BJ (cell line): ENCODE measurements around the gene THSD7B. TPM values are rescaled to one million over a fixed set of nuclear protein-coding genes. Genes with fewer than 3 reads are reported as not detected.

ENCODE experiments used
- CTCF ChIA-PET: fragments of 350-600 bp; formaldehyde crosslinking; extraction: SDS; loops from one replicate; lab custom pipeline; 2021; ENCODE audit warnings: antibody characterized with exemption, inconsistent platforms; lab: Yijun Ruan, JAX
- POLR2A ChIA-PET: fragments of 300-600 bp; sonication (Branson Sonifier 250); formaldehyde crosslinking; extraction: SDS; loops from one replicate; lab custom pipeline; 2021; ENCODE audit warnings: antibody characterized with exemption; lab: Charles Lee
- DNase-seq: peaks from one replicate; pipeline ENCODE4 v3.0.0-alpha.2; 2011; ENCODE audit warnings: low read depth
- H3K27me3 ChIP-seq: 2 replicates; pipeline ENCODE4 v1.6.0; 2011; ENCODE audit warnings: low read length; ENCODE audit not compliant: control insufficient read depth, insufficient read depth
- H3K36me3 ChIP-seq: 2 replicates; pipeline ENCODE4 v1.5.1; 2011; ENCODE audit warnings: low read length; ENCODE audit not compliant: control insufficient read depth, insufficient read depth
- H3K4me3 ChIP-seq: 2 replicates; pipeline ENCODE4 v1.5.1; 2011; ENCODE audit warnings: low read depth, mild to moderate bottlenecking, control low read depth, low read length
- polyA plus RNA-seq: library from polyadenylated mRNA; depleted of rRNA; stranded (reverse); fragments of >200 nt; gene quantifications from 2 replicates; pipeline ENCODE4 v1.2.3, GENCODE V29; 2011
- TF ChIP-seq, protein P1 (sequence below): IDR thresholded peaks from 2 replicates; pipeline ENCODE4 v1.5.1; 2011; ENCODE audit warnings: low read depth, mild to moderate bottlenecking, control low read depth, inconsistent platforms, low read length, moderate library complexity; ENCODE audit not compliant: insufficient read depth

The THSD7B gene
- polyA plus RNA-seq, 1 experiment, result 0.13 TPM

DNA sequence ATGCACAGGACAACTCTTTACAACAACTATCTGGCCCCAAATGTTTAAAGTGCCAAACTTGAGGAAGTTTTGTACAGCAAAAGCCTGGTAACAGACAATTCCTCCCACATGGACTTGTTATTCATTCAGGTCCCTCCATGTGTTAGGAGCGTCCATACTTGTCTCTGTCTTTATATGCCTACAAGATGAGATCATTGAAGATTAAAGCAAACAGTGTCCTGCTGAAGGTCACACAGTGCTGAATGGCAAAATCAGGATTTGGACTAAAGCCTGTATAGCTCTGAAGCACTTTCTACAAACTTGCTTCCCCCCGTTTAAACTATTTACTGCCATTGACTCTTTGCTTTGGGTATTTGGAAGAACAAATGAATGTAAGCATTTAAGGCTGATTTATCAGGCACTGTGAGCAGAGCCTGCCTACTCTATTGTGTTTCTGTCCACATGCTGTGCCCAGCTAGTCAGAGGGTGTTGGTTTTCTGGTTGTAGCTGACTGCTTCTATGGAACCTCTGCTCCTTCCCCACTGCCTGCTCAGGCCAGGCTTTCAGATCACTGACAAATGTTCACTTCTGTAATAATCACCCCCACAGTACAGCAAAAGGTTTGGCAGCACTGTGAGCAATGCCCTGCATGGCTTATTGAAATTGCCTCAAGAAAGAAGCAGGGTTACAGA is 274.3 kb downstream of the THSD7B start:
- no peak for DNase-seq
- H3K36me3 ChIP-seq, result no peaks in the 10 kb centered on the region
- CTCF ChIA-PET, result no interaction called here
- H3K27me3 ChIP-seq, result no peaks in the 10 kb centered on the region
- TF ChIP-seq, protein P1, sequence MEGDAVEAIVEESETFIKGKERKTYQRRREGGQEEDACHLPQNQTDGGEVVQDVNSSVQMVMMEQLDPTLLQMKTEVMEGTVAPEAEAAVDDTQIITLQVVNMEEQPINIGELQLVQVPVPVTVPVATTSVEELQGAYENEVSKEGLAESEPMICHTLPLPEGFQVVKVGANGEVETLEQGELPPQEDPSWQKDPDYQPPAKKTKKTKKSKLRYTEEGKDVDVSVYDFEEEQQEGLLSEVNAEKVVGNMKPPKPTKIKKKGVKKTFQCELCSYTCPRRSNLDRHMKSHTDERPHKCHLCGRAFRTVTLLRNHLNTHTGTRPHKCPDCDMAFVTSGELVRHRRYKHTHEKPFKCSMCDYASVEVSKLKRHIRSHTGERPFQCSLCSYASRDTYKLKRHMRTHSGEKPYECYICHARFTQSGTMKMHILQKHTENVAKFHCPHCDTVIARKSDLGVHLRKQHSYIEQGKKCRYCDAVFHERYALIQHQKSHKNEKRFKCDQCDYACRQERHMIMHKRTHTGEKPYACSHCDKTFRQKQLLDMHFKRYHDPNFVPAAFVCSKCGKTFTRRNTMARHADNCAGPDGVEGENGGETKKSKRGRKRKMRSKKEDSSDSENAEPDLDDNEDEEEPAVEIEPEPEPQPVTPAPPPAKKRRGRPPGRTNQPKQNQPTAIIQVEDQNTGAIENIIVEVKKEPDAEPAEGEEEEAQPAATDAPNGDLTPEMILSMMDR, result no peak
- no peak overlapping the region for H3K4me3 ChIP-seq
- POLR2A ChIA-PET, result no interaction called here

- CTCF ChIA-PET, result interaction anchor here (0.6 kb wide), 1 partner anchor 911 kb away, joined by 3 read pairs; no protein-coding TSS in a partner anchor
Observed at GRCh38 chr2:137047369-137047768, 282.0 kb downstream of the THSD7B start.

DNA sequence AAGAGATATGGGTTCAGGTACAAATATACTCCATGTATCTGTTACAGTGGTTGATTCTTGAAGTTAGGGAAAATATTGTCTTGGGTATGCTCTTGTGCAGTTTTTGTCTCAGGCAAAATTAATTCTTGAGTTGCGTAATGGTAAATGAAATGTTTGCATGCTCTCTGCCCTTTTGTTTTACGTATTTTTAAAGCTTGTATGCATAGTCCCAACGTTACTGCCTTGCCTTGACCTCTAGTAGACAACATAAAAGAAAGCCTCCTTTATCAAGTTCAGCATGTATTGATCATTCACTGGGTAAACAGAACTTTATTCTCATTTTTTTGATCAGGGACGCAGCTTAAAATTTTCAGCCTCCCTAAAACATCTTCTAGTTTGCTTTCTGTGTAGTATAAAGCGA is 283.1 kb downstream of the THSD7B start:
- TF ChIP-seq, protein P1, result no peak
- no peak for DNase-seq
- Histone ChIP-seq H3K36me3 (no peaks in the 10 kb centered on the region), H3K4me3 (no peak overlapping the region), H3K27me3 (no peaks in the 10 kb centered on the region)
- POLR2A ChIA-PET, result no interaction called here
- CTCF ChIA-PET, result interaction anchor here (0.7 to 0.8 kb wide), 2 partner anchors 21 to 1830 kb away, joined by 3 read pairs; no protein-coding TSS in a partner anchor

More at GRCh38 chr2:137047369-137047768, 282.0 kb downstream of the THSD7B start:
- POLR2A ChIA-PET, result no interaction called here
- Histone ChIP-seq H3K27me3 (no peaks in the 10 kb centered on the region), H3K4me3 (no peak overlapping the region), H3K36me3 (no peaks in the 10 kb centered on the region)
- DNase-seq, result no peak
- TF ChIP-seq, protein P1, result no peak

GRCh38 chr2:137049518-137049917 is 284.2 kb downstream of the THSD7B start:
- no peaks in the 10 kb centered on the region for H3K27me3 ChIP-seq
- CTCF ChIA-PET, result interaction anchor here (1.0 kb wide), 1 partner anchor 100 kb away, joined by 3 read pairs; no protein-coding TSS in a partner anchor
- TF ChIP-seq, protein P1, result no peak
- no peak for DNase-seq
- POLR2A ChIA-PET, result no interaction called here
- no peaks in the 10 kb centered on the region for H3K36me3 ChIP-seq
- H3K4me3 ChIP-seq, result no peak overlapping the region

DNA sequence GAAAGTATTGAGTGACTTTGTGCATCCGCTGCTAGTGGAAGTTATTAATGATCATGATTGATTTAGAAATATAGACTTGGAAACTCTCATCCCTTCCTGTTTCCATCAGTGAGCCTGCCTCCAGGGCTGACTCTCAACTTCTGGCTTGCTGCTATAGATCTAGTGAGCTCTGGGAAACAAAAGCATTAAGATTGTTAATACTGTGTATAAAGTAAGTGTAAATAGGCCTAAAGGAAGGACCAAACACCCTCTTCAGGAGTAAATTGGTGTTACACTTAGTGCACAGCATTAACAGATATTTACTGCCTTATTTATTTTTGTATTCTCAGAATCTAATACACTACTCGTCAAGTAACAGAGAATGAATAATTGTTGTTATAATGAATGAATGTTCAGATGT is 285.6 kb downstream of the THSD7B start:
- Histone ChIP-seq H3K36me3 (no peaks in the 10 kb centered on the region), H3K27me3 (no peaks in the 10 kb centered on the region), H3K4me3 (no peak overlapping the region)
- CTCF ChIA-PET, result no interaction called here
- TF ChIP-seq, protein P1, result no peak
- POLR2A ChIA-PET, result no interaction called here
- no peak for DNase-seq
